GM12891 (cell line): ENCODE results near the gene RIC8A.
A peak's percentile ranks its signal among the peaks of the same experiment; 100 is the strongest.

Experiments used
- PAX5 ChIP-seq: IDR thresholded peaks from 2 replicates; pipeline ENCODE4 v1.6.1; 2011; ENCODE audit warnings: low read length, moderate library complexity, mild to moderate bottlenecking; ENCODE audit not compliant: insufficient read depth, severe bottlenecking
- POLR2A ChIP-seq: IDR thresholded peaks from 2 replicates; pipeline ENCODE4 v1.6.1; 2011; ENCODE audit warnings: low read depth, low read length, control low read depth
- POLR2AphosphoS5 ChIP-seq: IDR thresholded peaks from 2 replicates; pipeline ENCODE4 v1.6.1; 2011; ENCODE audit warnings: low read depth, low read length, control low read depth
- POU2F2 ChIP-seq: IDR thresholded peaks from 2 replicates; pipeline ENCODE4 v1.6.1; 2011; ENCODE audit warnings: low read depth, mild to moderate bottlenecking, control low read depth, low read length, moderate library complexity
- SPI1 ChIP-seq: IDR thresholded peaks from 2 replicates; pipeline ENCODE4 v1.6.1; 2011; ENCODE audit warnings: low read depth, low read length, control low read depth

GRCh38 chr11:261624-262023 is 54.1 kb downstream of the RIC8A start:
- TF ChIP-seq POLR2A (no peak), POLR2AphosphoS5 (no peak), POU2F2 (peak; percentile 70; the same call in 1 of the 2 replicates), PAX5 (no peak), SPI1 (no peak)
